Measurements from ENCODE around the gene STXBP5. TPM values are rescaled to one million over a fixed set of nuclear protein-coding genes. Genes with fewer than 3 reads are reported as not detected.

The STXBP5 gene
- total and polyA plus RNA-seq, 2 of the 13 experiments (the other 11 are each of a cell fraction or from before 2014, with no cell fraction given), result 8.8 to 19.4 TPM

GRCh38 chr6:147157930-147158329, 46.3 kb upstream of the STXBP5 start:
- in situ Hi-C loops (cut with HindIII; ENCODE audit: extremely low pct_ligation_motif_present, low pct_unique_long_range_greater_than_20kb) (no loop called here), intact Hi-C loops (cut with micrococcal nuclease; ENCODE audit: unreplicated experiment) (no loop called here)
- no peak overlapping the region for H3K4me2 ChIP-seq (ENCODE audit: low read depth, low read length)
- DNase-seq (ENCODE audit: low spot score) (no peak), FAIRE-seq (no peak), ATAC-seq (no peak)
- 1% methylated on average over 2 of the region's 2 CpGs for WGBS (ENCODE audit: low lambda C conversion rate)
- no peaks in the 10 kb centered on the region for H3K4me1 ChIP-seq (ENCODE audit: insufficient read depth, low read length)
- ChIA-PET CTCF (ENCODE audit: low intra/inter-chr PET ratio, low total read pairs) (no interaction called here), POLR2A (no interaction called here)
- TF ChIP-seq DNMT3B (CRISPR knock-in tag; conservative IDR thresholded peaks at IDR 0.05) (no peak), MIER2 (CRISPR knock-in tag; IDR thresholded peaks at IDR 0.05) (no peak), ARHGAP35 (CRISPR knock-in tag; IDR thresholded peaks at IDR 0.05; ENCODE audit: borderline replicate concordance) (no peak), RARG (CRISPR knock-in tag; IDR thresholded peaks at IDR 0.05; ENCODE audit: low read depth) (no peak), ZNF768 (CRISPR knock-in tag; IDR thresholded peaks at IDR 0.05) (no peak), SRSF9 (IDR thresholded peaks at IDR 0.05; ENCODE audit: borderline replicate concordance, insufficient read depth, low read depth, low read length, poor library complexity, severe bottlenecking) (no peak), SAP130 (CRISPR knock-in tag; IDR thresholded peaks at IDR 0.05; ENCODE audit: low read depth) (no peak), ZNF614 (CRISPR knock-in tag; IDR thresholded peaks at IDR 0.05; ENCODE audit: borderline replicate concordance) (no peak), MLX (CRISPR knock-in tag; IDR thresholded peaks at IDR 0.05) (no peak), SMAD1 (CRISPR knock-in tag; IDR thresholded peaks at IDR 0.05; ENCODE audit: borderline replicate concordance, low read depth) (no peak), MEF2D (CRISPR knock-in tag; IDR thresholded peaks at IDR 0.05) (no peak), ZNF598 (CRISPR knock-in tag; IDR thresholded peaks at IDR 0.05; ENCODE audit: borderline replicate concordance) (no peak), ZMYM4 (CRISPR knock-in tag; IDR thresholded peaks at IDR 0.05) (no peak)
- TF ChIP-seq, protein P1, sequence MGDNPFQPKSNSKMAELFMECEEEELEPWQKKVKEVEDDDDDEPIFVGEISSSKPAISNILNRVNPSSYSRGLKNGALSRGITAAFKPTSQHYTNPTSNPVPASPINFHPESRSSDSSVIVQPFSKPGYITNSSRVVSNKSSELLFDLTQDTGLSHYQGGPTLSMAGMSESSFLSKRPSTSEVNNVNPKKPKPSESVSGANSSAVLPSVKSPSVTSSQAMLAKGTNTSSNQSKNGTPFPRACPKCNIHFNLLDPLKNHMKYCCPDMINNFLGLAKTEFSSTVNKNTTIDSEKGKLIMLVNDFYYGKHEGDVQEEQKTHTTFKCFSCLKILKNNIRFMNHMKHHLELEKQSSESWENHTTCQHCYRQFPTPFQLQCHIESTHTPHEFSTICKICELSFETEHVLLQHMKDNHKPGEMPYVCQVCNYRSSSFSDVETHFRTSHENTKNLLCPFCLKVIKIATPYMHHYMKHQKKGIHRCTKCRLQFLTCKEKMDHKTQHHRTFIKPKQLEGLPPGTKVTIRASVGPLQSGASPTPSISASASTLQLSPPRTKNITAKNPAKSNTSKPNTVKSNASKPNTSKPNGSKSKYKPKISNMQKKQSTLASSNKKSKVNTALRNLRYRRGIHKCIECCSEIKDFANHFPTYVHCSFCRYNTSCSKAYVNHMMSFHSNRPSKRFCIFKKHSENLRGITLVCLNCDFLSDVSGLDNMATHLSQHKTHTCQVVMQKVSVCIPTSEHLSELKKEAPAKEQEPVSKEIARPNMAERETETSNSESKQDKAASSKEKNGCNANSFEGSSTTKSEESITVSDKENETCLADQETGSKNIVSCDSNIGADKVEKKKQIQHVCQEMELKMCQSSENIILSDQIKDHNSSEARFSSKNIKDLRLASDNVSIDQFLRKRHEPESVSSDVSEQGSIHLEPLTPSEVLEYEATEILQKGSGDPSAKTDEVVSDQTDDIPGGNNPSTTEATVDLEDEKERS (CRISPR knock-in tag; IDR thresholded peaks at IDR 0.05), result no peak
- TF ChIP-seq, protein P2, sequence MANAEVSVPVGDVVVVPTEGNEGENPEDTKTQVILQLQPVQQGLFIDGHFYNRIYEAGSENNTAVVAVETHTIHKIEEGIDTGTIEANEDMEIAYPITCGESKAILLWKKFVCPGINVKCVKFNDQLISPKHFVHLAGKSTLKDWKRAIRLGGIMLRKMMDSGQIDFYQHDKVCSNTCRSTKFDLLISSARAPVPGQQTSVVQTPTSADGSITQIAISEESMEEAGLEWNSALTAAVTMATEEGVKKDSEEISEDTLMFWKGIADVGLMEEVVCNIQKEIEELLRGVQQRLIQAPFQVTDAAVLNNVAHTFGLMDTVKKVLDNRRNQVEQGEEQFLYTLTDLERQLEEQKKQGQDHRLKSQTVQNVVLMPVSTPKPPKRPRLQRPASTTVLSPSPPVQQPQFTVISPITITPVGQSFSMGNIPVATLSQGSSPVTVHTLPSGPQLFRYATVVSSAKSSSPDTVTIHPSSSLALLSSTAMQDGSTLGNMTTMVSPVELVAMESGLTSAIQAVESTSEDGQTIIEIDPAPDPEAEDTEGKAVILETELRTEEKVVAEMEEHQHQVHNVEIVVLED (CRISPR knock-in tag; IDR thresholded peaks at IDR 0.05; ENCODE audit: borderline replicate concordance), result no peak
- TF ChIP-seq, protein P3, sequence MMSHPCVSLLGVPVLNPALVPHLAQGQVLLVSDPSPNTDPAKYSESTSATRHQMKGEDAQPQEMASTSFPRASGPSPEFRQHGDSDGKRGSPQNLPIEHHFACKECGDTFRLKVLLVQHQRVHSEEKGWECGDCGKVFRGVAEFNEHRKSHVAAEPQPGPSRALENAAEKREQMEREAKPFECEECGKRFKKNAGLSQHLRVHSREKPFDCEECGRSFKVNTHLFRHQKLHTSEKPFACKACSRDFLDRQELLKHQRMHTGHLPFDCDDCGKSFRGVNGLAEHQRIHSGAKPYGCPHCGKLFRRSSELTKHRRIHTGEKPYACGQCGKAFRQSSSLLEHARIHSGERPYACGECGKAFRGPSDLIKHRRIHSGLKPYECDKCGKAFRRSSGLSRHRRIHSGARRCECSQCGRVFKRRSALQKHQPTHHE (CRISPR knock-in tag; IDR thresholded peaks at IDR 0.05; ENCODE audit: borderline replicate concordance), result no peak
- H3K9ac ChIP-seq (ENCODE audit: insufficient read depth, low read depth, low read length), result no peak overlapping the region
- H3K36me3 ChIP-seq (replicated peaks in 1 of 2; ENCODE audit: control insufficient read depth in 1 of 2, insufficient read depth in 2 of 2, low read length in 2 of 2), result no peaks in the 10 kb centered on the region
- H3K27ac ChIP-seq (ENCODE audit: extremely low read length, insufficient read depth, low read length), result no peak overlapping the region
- H3K27me3 ChIP-seq (ENCODE audit: control insufficient read depth in 1 of 2, insufficient read depth in 2 of 2, low read length in 2 of 2), result no peaks in the 10 kb centered on the region
- no peak overlapping the region for H3K4me3 ChIP-seq (replicated peaks in 1 of 3; ENCODE audit: insufficient read depth in 1 of 3, low read depth in 2 of 3, low read length in 3 of 3)
- no peak overlapping the region for H2AFZ ChIP-seq (ENCODE audit: low read length)
- H3K79me2 ChIP-seq (ENCODE audit: insufficient read depth, low read length), result no peaks in the 10 kb centered on the region
- H3K9me3 ChIP-seq (ENCODE audit: low read length), result no peaks in the 10 kb centered on the region
- no peaks in the 10 kb centered on the region for H4K20me1 ChIP-seq (ENCODE audit: insufficient read depth, low read length)
- BruUV-seq (replicated peaks), result no TSS peak
